GM21390 (cell line): ENCODE data around the gene ABCB11.

ENCODE experiments used
- ATAC-seq: cut with Tn5 transposase; IDR thresholded peaks from one replicate; pipeline ENCODE4 v1.9.1; 2021; ENCODE audit not compliant: unreplicated experiment

Gene ABCB11

DNA sequence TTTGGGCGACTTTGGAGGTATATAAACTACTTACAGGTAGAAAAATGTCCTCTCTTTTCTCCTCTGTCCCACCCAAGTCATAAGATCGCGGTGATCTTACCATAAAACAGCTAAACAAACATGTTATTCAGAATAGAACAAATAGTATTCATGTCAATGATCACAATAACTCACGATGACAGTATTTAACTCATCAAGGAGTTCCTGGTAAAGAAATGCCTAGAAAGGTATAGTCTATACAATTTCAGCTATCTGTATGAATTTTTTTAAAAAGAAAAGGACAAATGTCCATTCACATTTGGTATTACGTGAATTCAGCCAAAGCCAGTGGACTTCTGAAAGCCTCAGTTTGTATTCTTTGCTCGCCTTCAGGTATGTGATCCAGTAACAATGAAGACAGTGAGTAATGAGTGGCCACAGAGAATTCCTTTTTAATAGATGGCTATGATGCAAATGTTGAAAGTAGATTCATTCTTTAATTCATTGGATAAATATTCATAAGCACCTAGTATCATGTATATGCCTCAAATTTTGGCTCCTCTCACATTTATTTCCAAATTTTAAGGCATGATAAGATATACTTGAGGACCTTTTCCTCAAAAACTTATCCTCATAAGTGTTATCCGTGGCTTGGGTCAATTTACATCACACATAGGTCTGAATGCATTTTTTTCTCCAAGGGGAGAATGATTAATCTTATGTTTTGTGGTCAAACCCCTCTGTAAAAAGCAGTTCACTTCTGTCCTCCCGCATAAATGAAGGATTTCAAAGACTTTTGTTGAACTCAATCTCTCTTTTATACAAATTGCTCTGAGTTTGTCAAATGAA, 20.3 kb downstream of the ABCB11 start:
- ATAC-seq = no peak

DNA sequence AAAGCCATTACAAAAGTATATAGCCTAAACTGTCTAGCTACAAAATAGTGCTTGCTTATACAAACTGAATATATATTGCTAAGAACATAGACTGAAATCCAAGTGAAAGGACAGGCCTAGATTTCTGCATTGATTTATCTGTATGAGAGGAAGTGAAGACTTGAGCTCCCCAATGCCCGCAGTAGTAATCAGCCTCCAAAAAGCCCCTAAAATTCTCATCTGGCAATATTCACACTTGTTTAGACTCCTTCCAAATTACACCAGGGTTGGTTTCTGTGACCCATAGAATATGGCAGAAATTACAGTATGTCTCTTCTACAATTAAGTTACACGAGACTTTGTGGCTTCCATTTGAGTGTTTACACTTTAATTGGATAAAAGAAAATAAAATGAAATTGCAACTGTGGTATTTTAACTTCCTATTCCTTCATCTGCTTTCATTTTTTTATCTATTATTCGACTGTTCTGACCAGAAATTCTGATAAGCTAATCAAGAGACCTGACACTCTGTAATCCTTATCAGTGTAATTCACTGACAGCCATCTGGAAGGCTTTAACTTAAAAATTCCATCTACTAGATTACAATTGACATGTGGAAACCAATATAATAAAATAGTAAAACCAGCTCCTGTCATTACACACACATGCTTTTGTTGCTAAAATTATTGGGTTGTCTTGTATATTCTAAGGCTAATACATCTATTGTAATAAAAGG, 21.1 kb downstream of the ABCB11 start:
- no peak for ATAC-seq

- ATAC-seq = peak; percentile 54
Measured at GRCh38 chr2:169007941-169008340, 23.2 kb downstream of the ABCB11 start.

DNA sequence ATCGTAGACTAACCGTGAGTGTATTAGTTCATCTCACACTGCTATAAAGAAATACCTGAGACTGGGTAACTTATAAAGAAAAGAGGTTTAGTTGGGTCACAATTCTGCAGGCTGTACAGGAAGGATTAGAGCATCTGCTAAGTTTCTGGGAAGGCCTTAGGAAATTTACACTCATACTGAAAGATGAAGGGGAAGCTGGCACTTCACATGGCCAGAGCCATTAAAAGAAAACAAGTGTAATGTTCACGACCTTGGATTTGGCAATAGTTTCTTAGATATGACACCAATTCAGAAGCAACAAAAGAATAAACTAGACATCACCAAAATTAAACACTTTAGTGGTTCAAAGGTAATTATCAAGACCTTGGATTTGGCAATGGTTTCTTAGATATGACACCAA, 23.8 kb downstream of the ABCB11 start:
- ATAC-seq = no peak

DNA sequence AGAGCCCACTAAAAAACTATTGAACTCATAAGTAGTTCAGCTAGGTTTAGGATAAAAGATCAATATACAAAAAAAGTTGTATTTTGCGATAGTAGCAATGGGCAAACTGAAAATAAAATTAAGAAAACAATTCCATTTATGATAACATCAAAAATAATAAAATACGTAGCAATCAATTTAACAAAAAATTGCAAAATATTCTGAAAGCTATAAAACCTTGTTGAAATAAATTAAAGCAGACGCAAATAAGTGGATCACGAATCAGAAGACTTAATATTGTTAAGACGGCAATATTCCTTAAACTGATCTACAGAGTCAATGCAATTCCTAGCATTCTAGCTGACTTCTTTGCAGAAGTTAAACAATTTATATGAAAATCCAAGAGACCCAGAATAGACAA, 24.5 kb downstream of the ABCB11 start:
- ATAC-seq = no peak

DNA sequence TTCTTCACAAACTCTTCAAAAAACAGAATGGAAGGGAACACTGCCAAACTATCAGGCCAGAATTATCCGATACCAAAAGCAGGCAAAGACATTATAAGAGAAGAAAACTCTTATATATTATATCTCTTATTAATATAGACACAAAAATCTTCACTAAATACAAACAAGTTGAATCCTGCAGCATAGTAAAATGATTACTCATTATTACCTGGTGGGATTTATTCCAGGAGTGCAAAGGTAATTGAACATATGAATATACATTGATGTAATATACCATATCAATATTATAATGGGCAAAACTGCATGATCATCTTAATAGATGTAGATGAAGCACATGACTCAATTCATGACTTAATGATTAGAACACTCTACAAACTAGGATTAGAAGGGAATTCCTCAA, 25.1 kb downstream of the ABCB11 start:
- ATAC-seq = no peak

DNA sequence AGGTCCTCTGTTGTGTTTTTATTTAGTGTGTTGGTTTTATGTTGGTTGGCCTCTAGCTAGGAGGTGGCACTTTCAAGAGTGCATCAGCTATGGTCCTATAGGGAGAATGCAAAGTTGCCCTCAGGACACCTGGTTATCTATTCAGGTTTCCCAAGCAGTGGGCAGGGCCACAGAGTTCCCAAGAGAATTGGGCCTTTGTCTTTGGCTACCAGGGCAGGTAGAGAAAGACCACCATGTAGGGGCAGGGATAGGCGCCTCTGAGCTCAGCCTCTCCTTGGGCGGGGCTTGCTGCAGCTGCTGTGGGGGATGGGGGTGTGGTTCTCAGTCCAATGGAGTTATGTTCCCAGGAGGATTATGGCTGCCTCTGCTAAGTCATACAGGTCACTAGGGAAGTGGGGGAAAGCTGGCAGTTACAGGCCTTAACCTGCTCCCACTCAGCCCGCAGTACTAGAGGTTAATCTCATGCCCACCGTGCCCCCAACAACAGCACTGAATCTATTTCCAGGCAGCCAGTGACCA, 26.0 kb downstream of the ABCB11 start:
- ATAC-seq = no peak

DNA sequence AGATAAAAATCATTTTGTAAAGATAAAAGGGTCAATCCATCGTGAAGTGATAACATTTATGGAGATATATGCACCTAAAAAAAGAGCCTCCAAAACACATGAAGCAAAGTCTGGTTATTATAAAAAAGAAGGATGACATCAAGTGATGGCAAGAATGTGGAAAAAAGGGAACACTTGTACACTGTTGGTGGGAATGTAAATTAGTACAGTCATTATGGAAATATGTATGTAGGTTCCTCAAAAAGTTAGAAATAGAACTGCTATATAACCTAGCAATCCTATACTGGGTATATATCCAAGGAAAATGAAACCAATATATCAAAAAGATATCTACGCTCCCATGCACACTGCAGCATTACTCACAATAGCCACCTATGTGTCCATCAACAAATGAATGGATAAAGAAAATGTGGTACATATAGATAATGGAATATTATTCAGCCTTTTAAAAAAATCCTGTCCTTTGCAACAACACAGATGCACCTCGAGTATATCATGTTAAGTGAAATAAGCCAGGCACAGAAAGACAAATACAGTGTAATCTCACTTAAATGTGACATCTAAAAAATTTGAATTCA, 28.9 kb downstream of the ABCB11 start:
- ATAC-seq = no peak

DNA sequence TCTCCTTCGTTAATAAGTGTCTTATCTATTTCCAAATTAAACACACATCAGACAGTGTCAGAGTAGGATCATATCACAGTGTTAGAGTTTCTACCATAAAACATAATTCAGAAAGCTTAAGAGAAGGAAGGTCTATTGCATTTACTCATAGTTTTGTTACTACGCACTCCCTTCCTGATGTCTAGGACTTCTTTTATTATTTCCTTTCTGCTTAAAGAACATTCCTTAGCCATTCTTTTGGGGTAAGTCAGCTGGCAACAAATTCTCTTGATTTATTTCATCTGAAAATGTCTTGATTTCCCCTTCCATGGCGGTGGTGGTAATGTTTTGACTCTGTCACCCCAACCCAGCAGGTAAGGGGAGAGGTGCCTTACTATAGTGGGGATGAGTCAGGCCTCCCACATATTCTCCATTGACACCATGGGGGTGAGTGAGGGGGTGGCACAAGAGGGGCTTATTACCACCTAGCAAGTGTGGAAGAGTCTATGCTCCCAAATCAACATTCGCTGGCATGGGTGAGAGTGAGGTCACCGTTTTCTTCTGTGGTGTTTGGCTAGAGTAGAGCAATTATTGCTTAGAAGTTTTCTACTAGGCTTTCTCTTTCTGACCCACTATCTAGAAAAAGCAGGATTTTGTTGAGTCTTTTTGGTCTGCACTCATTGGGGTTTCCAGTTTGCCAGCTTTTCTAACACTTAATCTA, 29.9 kb downstream of the ABCB11 start:
- ATAC-seq = no peak

DNA sequence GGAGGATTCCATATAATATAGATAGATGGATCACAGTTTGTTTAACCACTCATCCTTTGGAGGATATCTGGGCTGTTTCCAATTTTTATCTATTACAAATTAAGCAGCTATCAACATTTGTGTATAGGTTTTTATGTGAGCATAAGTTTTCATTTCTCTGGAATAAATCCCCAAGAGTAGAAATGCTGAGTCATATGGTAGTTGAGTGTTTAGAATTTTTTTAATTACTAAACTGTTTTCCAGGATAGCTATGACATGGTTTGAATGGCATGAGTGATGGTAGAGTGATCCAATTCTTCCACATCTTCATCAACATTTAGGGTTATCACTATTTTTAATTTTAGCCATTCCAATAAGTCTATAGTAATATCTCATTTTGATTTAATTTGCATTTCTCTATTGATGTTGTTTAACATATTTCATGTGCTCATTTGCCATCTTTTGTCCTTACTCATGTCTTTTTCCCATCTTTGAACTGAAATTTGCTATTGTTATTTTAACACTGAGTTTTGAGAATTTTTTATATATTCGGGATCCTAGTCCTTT, 31.4 kb downstream of the ABCB11 start:
- ATAC-seq = no peak

GRCh38 chr2:168998609-168999211, 32.4 kb downstream of the ABCB11 start:
- ATAC-seq = no peak

- ATAC-seq = no peak
Measured at GRCh38 chr2:168997794-168998193, 33.3 kb downstream of the ABCB11 start.

DNA sequence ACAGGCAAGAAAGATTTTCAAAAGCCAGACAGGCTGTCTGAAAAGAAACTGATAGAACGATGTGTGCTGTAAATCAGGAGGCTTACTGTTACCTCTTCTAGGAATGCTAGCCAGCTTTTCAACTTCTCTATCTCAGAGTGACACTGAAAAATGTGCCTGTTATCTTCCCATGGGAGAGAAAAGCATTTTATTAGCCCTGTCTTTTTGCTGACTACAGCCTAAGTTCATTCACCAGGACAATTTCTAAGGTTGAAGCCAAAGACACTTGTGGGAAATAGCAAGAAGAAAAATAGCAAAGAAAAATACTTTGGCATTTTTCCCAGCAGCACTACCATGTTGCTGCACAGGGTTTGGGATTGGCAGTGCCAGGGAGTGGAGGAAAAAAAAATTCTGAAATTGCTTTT, 34.0 kb downstream of the ABCB11 start:
- ATAC-seq = no peak

GRCh38 chr2:168995744-168996143, 35.4 kb downstream of the ABCB11 start:
- no peak for ATAC-seq

DNA sequence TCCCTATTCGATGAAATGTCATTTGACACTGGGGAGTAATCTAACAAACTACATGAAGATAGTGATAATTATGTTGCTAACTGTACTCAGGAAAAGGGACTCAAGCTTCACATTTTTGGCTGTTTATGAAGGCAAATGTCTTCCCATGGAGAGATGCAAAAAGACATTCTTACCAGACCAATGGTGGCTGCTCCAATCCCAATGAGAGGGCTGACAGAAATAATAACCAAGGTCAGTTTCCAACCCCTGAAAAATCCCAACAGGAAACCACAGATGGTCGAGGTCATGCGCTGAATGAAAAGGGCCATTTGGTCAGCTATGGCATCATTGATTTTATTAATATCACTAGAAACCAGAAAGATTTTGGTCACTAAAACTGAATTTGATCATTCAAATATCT, 37.6 kb downstream of the ABCB11 start:
- ATAC-seq = no peak

- no peak for ATAC-seq
Measured at GRCh38 chr2:168992591-168993349, 38.4 kb downstream of the ABCB11 start.

DNA sequence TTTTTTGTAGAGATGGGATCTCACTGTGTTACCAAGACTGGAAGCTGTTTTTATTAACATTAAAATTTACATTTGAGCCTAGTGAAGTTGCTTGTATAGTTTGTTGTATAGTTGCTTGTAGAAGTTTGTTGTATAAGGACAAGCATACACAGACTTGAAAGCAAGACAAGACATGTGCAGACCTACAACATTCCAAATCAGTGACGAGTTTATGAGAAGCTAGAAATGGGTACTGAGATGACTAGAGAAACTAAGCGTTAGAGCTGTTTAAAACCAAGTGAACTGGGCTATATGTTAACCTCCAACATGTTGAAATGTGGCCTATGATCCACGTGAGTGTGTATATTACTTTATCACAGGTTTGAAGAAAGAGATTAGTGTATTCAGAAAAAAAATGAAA, 39.1 kb downstream of the ABCB11 start:
- ATAC-seq = no peak

- ATAC-seq = no peak
Measured at GRCh38 chr2:168988755-168989154, 42.4 kb downstream of the ABCB11 start.

DNA sequence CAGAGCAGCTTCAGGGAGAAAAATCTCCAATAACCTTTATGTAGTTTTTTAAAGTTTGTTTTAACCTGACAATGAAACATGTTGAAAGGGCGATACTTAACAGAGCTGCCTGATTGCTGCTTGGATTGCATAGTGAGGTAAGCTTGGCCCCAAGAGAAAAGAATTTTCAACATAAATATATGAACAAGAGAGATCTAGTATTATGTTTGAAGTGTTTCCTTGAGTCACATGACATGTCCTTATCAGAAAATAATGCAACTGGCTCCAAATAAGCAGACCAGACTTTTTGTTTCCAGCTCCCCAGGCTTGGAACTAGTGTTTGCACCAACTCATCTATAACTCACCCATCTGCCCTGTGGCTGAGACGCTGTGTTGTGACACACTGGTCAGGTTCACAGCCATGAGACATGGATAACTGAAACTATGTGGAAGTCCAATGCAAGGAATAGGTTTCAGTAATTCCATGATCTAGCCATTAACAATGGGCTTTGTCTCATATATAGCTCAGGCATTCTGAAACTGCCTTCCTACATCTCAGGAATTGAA, 44.7 kb downstream of the ABCB11 start:
- no peak for ATAC-seq

GRCh38 chr2:168981651-168982050, 49.5 kb downstream of the ABCB11 start:
- no peak for ATAC-seq
